T-helper 1 cell treated with Interleukin-12 subunit alpha and Interleukin-12 subunit beta and Interleukin-4 antibody, amounts not matched to agents 30 μg/mL and 1 μg/mL, for 36 hours (primary cell): ENCODE measurements around the gene TRMT61A.

Experiments used
- H3K27ac Mint-ChIP-seq: one replicate; pipeline ENCODE4 v1.8.0; 2021; ENCODE audit warnings: mild to moderate bottlenecking, mixed read lengths
- H3K27me3 Mint-ChIP-seq: one replicate; pipeline ENCODE4 v1.8.0; 2021; ENCODE audit warnings: low read depth, mixed read lengths
- H3K36me3 Mint-ChIP-seq: one replicate; pipeline ENCODE4 v1.8.0; 2021; ENCODE audit warnings: low read depth, mixed read lengths
- H3K4me1 Mint-ChIP-seq: one replicate; pipeline ENCODE4 v1.8.0; 2021; ENCODE audit warnings: low read depth, mixed read lengths
- H3K4me3 Mint-ChIP-seq: one replicate; pipeline ENCODE4 v1.8.0; 2021; ENCODE audit warnings: mild to moderate bottlenecking, moderate library complexity, mixed read lengths
- H3K9me3 Mint-ChIP-seq: one replicate; pipeline ENCODE4 v1.8.0; 2021; ENCODE audit warnings: mixed read lengths

Gene TRMT61A

GRCh38 chr14:103541709-103542604 is 13.0 kb downstream of the TRMT61A start:
- H3K36me3 Mint-ChIP-seq = no peaks in the 10 kb centered on the region
- H3K27ac Mint-ChIP-seq = no peak overlapping the region
- no peaks in the 10 kb centered on the region for H3K9me3 Mint-ChIP-seq
- no peak overlapping the region for H3K4me3 Mint-ChIP-seq
- H3K27me3 Mint-ChIP-seq = no peaks in the 10 kb centered on the region
- H3K4me1 Mint-ChIP-seq = no peaks in the 10 kb centered on the region

- H3K27me3 Mint-ChIP-seq = no peaks in the 10 kb centered on the region
- H3K4me3 Mint-ChIP-seq = no peak overlapping the region
- H3K4me1 Mint-ChIP-seq = no peaks in the 10 kb centered on the region
- no peaks in the 10 kb centered on the region for H3K9me3 Mint-ChIP-seq
- no peaks in the 10 kb centered on the region for H3K36me3 Mint-ChIP-seq
- H3K27ac Mint-ChIP-seq = no peak overlapping the region
These were observed 13.7 kb downstream of the TRMT61A start for GRCh38 chr14:103542605-103543088.

- H3K27ac Mint-ChIP-seq = no peak overlapping the region
- H3K4me1 Mint-ChIP-seq = no peaks in the 10 kb centered on the region
- no peaks in the 10 kb centered on the region for H3K27me3 Mint-ChIP-seq
- no peaks in the 10 kb centered on the region for H3K36me3 Mint-ChIP-seq
- no peaks in the 10 kb centered on the region for H3K9me3 Mint-ChIP-seq
- no peak overlapping the region for H3K4me3 Mint-ChIP-seq
These were observed 14.1 kb downstream of the TRMT61A start for GRCh38 chr14:103543140-103543539.

- H3K4me3 Mint-ChIP-seq = no peak overlapping the region
These were observed 14.9 kb downstream of the TRMT61A start for GRCh38 chr14:103543721-103544387.

GRCh38 chr14:103544388-103545218 is 15.6 kb downstream of the TRMT61A start:
- Mint-ChIP-seq H3K27ac (no peak overlapping the region), H3K4me1 (no peaks in the 10 kb centered on the region), H3K9me3 (no peaks in the 10 kb centered on the region), H3K27me3 (no peaks in the 10 kb centered on the region), H3K4me3 (no peak overlapping the region), H3K36me3 (no peaks in the 10 kb centered on the region)

More at GRCh38 chr14:103543721-103544387, 14.9 kb downstream of the TRMT61A start:
- Mint-ChIP-seq H3K27ac (no peak overlapping the region), H3K4me1 (no peaks in the 10 kb centered on the region), H3K36me3 (no peaks in the 10 kb centered on the region), H3K9me3 (no peaks in the 10 kb centered on the region), H3K27me3 (no peaks in the 10 kb centered on the region)

- H3K9me3 Mint-ChIP-seq = no peaks in the 10 kb centered on the region
- no peak overlapping the region for H3K27ac Mint-ChIP-seq
- H3K4me1 Mint-ChIP-seq = no peaks in the 10 kb centered on the region
- no peaks in the 10 kb centered on the region for H3K36me3 Mint-ChIP-seq
- no peaks in the 10 kb centered on the region for H3K27me3 Mint-ChIP-seq
- H3K4me3 Mint-ChIP-seq = no peak overlapping the region
These were observed 16.4 kb downstream of the TRMT61A start for GRCh38 chr14:103545219-103545914.

GRCh38 chr14:103545915-103546651 is 17.1 kb downstream of the TRMT61A start:
- Mint-ChIP-seq H3K9me3 (no peaks in the 10 kb centered on the region), H3K36me3 (no peaks in the 10 kb centered on the region), H3K27me3 (no peaks in the 10 kb centered on the region), H3K27ac (no peak overlapping the region), H3K4me1 (no peaks in the 10 kb centered on the region), H3K4me3 (no peak overlapping the region)

GRCh38 chr14:103546652-103547454 is 17.9 kb downstream of the TRMT61A start:
- H3K4me3 Mint-ChIP-seq = no peak overlapping the region
- H3K4me1 Mint-ChIP-seq = no peaks in the 10 kb centered on the region
- H3K36me3 Mint-ChIP-seq = no peaks in the 10 kb centered on the region
- no peaks in the 10 kb centered on the region for H3K9me3 Mint-ChIP-seq
- no peak overlapping the region for H3K27ac Mint-ChIP-seq
- no peaks in the 10 kb centered on the region for H3K27me3 Mint-ChIP-seq

- H3K4me1 Mint-ChIP-seq = no peaks in the 10 kb centered on the region
- H3K36me3 Mint-ChIP-seq = no peaks in the 10 kb centered on the region
- no peak overlapping the region for H3K27ac Mint-ChIP-seq
- H3K27me3 Mint-ChIP-seq = no peaks in the 10 kb centered on the region
- no peaks in the 10 kb centered on the region for H3K9me3 Mint-ChIP-seq
- H3K4me3 Mint-ChIP-seq = no peak overlapping the region
These were observed 18.5 kb downstream of the TRMT61A start for GRCh38 chr14:103547455-103547940.

- Mint-ChIP-seq H3K27me3 (no peaks in the 10 kb centered on the region), H3K9me3 (no peaks in the 10 kb centered on the region), H3K36me3 (peaks cover 1% of the 10 kb centered on the region), H3K4me3 (no peak overlapping the region), H3K4me1 (no peaks in the 10 kb centered on the region), H3K27ac (no peak overlapping the region)
These were observed 19.0 kb downstream of the TRMT61A start for GRCh38 chr14:103547941-103548462.

- no peak overlapping the region for H3K4me3 Mint-ChIP-seq
- peaks cover 1% of the 10 kb centered on the region for H3K36me3 Mint-ChIP-seq
- no peak overlapping the region for H3K27ac Mint-ChIP-seq
- no peaks in the 10 kb centered on the region for H3K4me1 Mint-ChIP-seq
- no peaks in the 10 kb centered on the region for H3K9me3 Mint-ChIP-seq
- H3K27me3 Mint-ChIP-seq = no peaks in the 10 kb centered on the region
These were observed 19.7 kb downstream of the TRMT61A start for GRCh38 chr14:103548463-103549351.
